ENCODE data around the gene PPP1R3E.

DNA sequence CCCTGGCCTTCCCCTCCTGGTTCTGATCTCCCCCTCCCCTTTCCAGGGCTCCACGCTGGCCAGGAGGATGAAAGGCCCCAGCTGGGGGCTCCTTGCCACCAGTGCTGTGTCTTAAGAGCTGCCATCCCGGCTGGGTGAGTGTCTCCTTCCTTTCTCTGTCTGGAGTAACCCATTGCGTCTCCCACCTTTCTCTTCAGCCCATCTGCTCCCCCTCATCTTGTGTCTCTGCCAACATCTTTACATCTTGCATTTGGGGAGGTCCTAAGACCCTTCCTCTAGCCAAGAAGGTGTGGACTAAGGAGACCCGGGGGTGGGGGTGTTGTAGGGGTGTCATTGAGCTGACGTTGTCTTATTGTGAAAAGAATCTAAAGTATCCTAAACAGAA is 4.5 kb upstream of the PPP1R3E start:
- no peak for TF ChIP-seq POLR2AphosphoS5 (IDR thresholded peaks at IDR 0.05; ENCODE audit: low read depth, low read length)
- no peak for TF ChIP-seq POLR2A (IDR thresholded peaks at IDR 0.05; ENCODE audit: low read depth, low read length)
- TF ChIP-seq TAF1 (IDR thresholded peaks at IDR 0.05; ENCODE audit: low read depth, low read length) = no peak
- no peak for TF ChIP-seq SPI1 (IDR thresholded peaks at IDR 0.05; ENCODE audit: low read depth, low read length)
- no peak for TF ChIP-seq PAX5 (IDR thresholded peaks at IDR 0.05; ENCODE audit: insufficient read depth, low read length, severe bottlenecking)

All from GM12891 (cell line).